Stimulated activated CD8-positive, alpha-beta memory T cell treated with anti-CD3 and anti-CD28 coated beads, Interleukin-7, amount 100 ng/mL, for 4 hours (primary cell): ENCODE measurements around the gene FSHR.

Source experiments
- DNase-seq, 2 donors: peaks; one replicate each; pipeline ENCODE4 v3.0.0-alpha.2; 2020; ENCODE audit warnings: low read depth in 2 of 2

FSHR gene

GRCh38 chr2:48954935-48955334 lies 199.4 kb downstream of the FSHR start:
- DNase-seq: no peak

GRCh38 chr2:48954311-48954710 lies 200.0 kb downstream of the FSHR start:
- DNase-seq: no peak

GRCh38 chr2:48952614-48953013 lies 201.7 kb downstream of the FSHR start:
- DNase-seq: no peak

GRCh38 chr2:48952143-48952542 lies 202.2 kb downstream of the FSHR start:
- no peak for DNase-seq

- no peak for DNase-seq
Observed at GRCh38 chr2:48948400-48949125, 205.8 kb downstream of the FSHR start.

GRCh38 chr2:48946449-48947048 lies 207.8 kb downstream of the FSHR start:
- peak in 1 of 2 donors; percentile 0 for DNase-seq

GRCh38 chr2:48944956-48945355 lies 209.4 kb downstream of the FSHR start:
- no peak for DNase-seq

GRCh38 chr2:48943436-48943835 lies 210.9 kb downstream of the FSHR start:
- DNase-seq: no peak

- no peak for DNase-seq
Observed at GRCh38 chr2:48941908-48942307, 212.4 kb downstream of the FSHR start.

GRCh38 chr2:48941456-48941855 lies 212.9 kb downstream of the FSHR start:
- no peak for DNase-seq

GRCh38 chr2:48940606-48941005 lies 213.7 kb downstream of the FSHR start:
- no peak for DNase-seq

- DNase-seq: no peak
Observed at GRCh38 chr2:48939232-48939631, 215.1 kb downstream of the FSHR start.

- DNase-seq: no peak
Observed at GRCh38 chr2:48938231-48938630, 216.1 kb downstream of the FSHR start.

GRCh38 chr2:48934807-48935206 lies 219.5 kb downstream of the FSHR start:
- no peak for DNase-seq

- DNase-seq: no peak
Observed at GRCh38 chr2:48933828-48934497, 220.4 kb downstream of the FSHR start.

- DNase-seq: no peak
Observed at GRCh38 chr2:48932667-48933066, 221.6 kb downstream of the FSHR start.

GRCh38 chr2:48929571-48930301 lies 224.6 kb downstream of the FSHR start:
- no peak for DNase-seq

- no peak for DNase-seq
Observed at GRCh38 chr2:48927355-48927754, 227.0 kb downstream of the FSHR start.

- no peak for DNase-seq
Observed at GRCh38 chr2:48915884-48916283, 238.4 kb downstream of the FSHR start.

GRCh38 chr2:48915227-48915626 lies 239.1 kb downstream of the FSHR start:
- no peak for DNase-seq

GRCh38 chr2:48914477-48915089 lies 239.7 kb downstream of the FSHR start:
- DNase-seq: no peak
